HepG2 (cell line): ENCODE measurements around the gene NSMCE4A. TPM values are rescaled to one million over a fixed set of nuclear protein-coding genes. Genes with fewer than 3 reads are reported as not detected.

Experiments used
- ATF7 ChIP-seq, 2 experiments: fragments of 450-650 bp in 1 of 2; sonication (generic) in 1 of 2; formaldehyde crosslinking in 1 of 2; IDR thresholded peaks; 2 replicates each; pipeline versions ENCODE4 v1.4.0 to v1.6.1; 2016 to 2020; ENCODE audit warnings: antibody characterized with exemption in 1 of 2, mild to moderate bottlenecking in 1 of 2, missing genetic modification reagents in 1 of 2
- BORCS8-MEF2B ChIP-seq: sonication (generic); formaldehyde crosslinking; IDR thresholded peaks from 2 replicates; pipeline ENCODE4 v1.8.0; 2022; ENCODE audit warnings: mild to moderate bottlenecking, missing genetic modification reagents
- GATAD2A ChIP-seq: IDR thresholded peaks from 2 replicates; pipeline ENCODE4 v1.6.1; 2016
- MBD4 ChIP-seq: IDR thresholded peaks from 2 replicates; pipeline ENCODE4 v1.6.1; 2012; ENCODE audit warnings: low read length, inconsistent platforms, borderline replicate concordance
- MTA1 ChIP-seq: sonication (generic); formaldehyde crosslinking; IDR thresholded peaks from 2 replicates; pipeline ENCODE4 v1.4.0; 2020; ENCODE audit warnings: missing genetic modification reagents, mild to moderate bottlenecking, borderline replicate concordance
- PRMT3 ChIP-seq: sonication (generic); formaldehyde crosslinking; IDR thresholded peaks from 2 replicates; pipeline ENCODE4 v1.8.1; 2022; ENCODE audit warnings: low read depth, mild to moderate bottlenecking, moderate library complexity, missing genetic modification reagents, borderline replicate concordance
- RBFOX2 ChIP-seq: fragments of 200-400 bp; formaldehyde crosslinking; IDR thresholded peaks from 2 replicates; pipeline ENCODE4 v1.6.1; 2017; ENCODE audit warnings: low read depth, mild to moderate bottlenecking, low read length
- SALL2 ChIP-seq: sonication (generic); formaldehyde crosslinking; IDR thresholded peaks from 2 replicates; pipeline ENCODE4 v1.8.1; 2023; ENCODE audit warnings: mild to moderate bottlenecking, missing genetic modification reagents, inconsistent platforms
- SAP130 ChIP-seq: IDR thresholded peaks from 2 replicates; pipeline ENCODE4 v1.6.1; 2016; ENCODE audit warnings: low read depth
- SMC3 ChIP-seq: IDR thresholded peaks from 2 replicates; pipeline ENCODE4 v1.6.1; 2011; ENCODE audit warnings: low read length, improper control_type of control experiment
- XRCC5 ChIP-seq: fragments of 200-400 bp; formaldehyde crosslinking; optimal IDR thresholded peaks from 2 replicates; pipeline ENCODE3; 2017; ENCODE audit warnings: mild to moderate bottlenecking, low read length
- ZNF160 ChIP-seq: sonication (generic); formaldehyde crosslinking; IDR thresholded peaks from 2 replicates; pipeline ENCODE4 v1.8.0; 2022; ENCODE audit warnings: mild to moderate bottlenecking, inconsistent platforms, missing genetic modification reagents
- ZNF225 ChIP-seq: sonication (generic); formaldehyde crosslinking; IDR thresholded peaks from 2 replicates; pipeline ENCODE4 v1.4.0; 2020; ENCODE audit warnings: mild to moderate bottlenecking, missing genetic modification reagents
- ZNF263 ChIP-seq: sonication (generic); formaldehyde crosslinking; IDR thresholded peaks from 2 replicates; pipeline ENCODE4 v1.4.0; 2020; ENCODE audit warnings: missing genetic modification reagents
- ZNF264 ChIP-seq: sonication (generic); formaldehyde crosslinking; IDR thresholded peaks from 2 replicates; pipeline ENCODE4 v1.4.0; 2020; ENCODE audit warnings: missing genetic modification reagents
- ZNF44 ChIP-seq: sonication (generic); formaldehyde crosslinking; IDR thresholded peaks from 2 replicates; pipeline ENCODE4 v1.5.1; 2020; ENCODE audit warnings: mild to moderate bottlenecking, missing genetic modification reagents
- ZNF629 ChIP-seq: sonication (generic); formaldehyde crosslinking; conservative IDR thresholded peaks from 2 replicates; pipeline ENCODE4 v1.5.0; 2020; ENCODE audit warnings: missing genetic modification reagents
- ZNF644 ChIP-seq: IDR thresholded peaks from 2 replicates; pipeline ENCODE4 v1.6.1; 2016; ENCODE audit warnings: low read depth
- polyA plus RNA-seq, 8 experiments: library from polyadenylated mRNA; depleted of rRNA in 3 of 8; stranded (reverse) in 7 of 8; unstranded in 1 of 8; fragments of >200 nt; fragmentation: Illumina TruSeq in 4 of 8; extraction: Trizol in 4 of 8; gene quantifications; 2 replicates each; pipeline versions ENCODE4 v1.2.1 to v1.2.3, GENCODE V29; 2011 to 2016; ENCODE audit warnings: low read depth in 4 of 8, missing spikeins in 1 of 8, mixed read lengths in 1 of 8; ENCODE audit not compliant: insufficient read depth in 1 of 8
- total RNA-seq, 5 experiments: library from RNA; depleted of rRNA; stranded (reverse); fragments of >200 nt; fragmentation: Illumina TruSeq; extraction: Trizol; gene quantifications; 2 replicates each; pipeline ENCODE4 v1.2.3, GENCODE V29; 2016; ENCODE audit warnings: low read depth in 1 of 5
- TF ChIP-seq, protein P1 (sequence below): sonication (generic); formaldehyde crosslinking; IDR thresholded peaks from 2 replicates; pipeline ENCODE4 v1.4.0; 2020; ENCODE audit warnings: missing genetic modification reagents
- TF ChIP-seq, protein P2 (sequence below): sonication (generic); formaldehyde crosslinking; conservative IDR thresholded peaks from 2 replicates; pipeline ENCODE4 v1.8.1; 2023; ENCODE audit warnings: missing genetic modification reagents
- TF ChIP-seq, protein P3 (sequence below): sonication (generic); formaldehyde crosslinking; IDR thresholded peaks from 2 replicates; pipeline ENCODE4 v1.9.0; 2022; ENCODE audit warnings: missing genetic modification reagents, mild to moderate bottlenecking, borderline replicate concordance
- TF ChIP-seq, protein P4 (sequence below): sonication (generic); formaldehyde crosslinking; IDR thresholded peaks from 2 replicates; pipeline ENCODE4 v1.4.0; 2020; ENCODE audit warnings: missing genetic modification reagents
- TF ChIP-seq, protein P5 (sequence below): sonication (generic); formaldehyde crosslinking; IDR thresholded peaks from 2 replicates; pipeline ENCODE4 v1.8.1; 2023; ENCODE audit warnings: mild to moderate bottlenecking, moderate library complexity, missing genetic modification reagents

NSMCE4A gene
- total and polyA plus RNA-seq, 2 of the 13 experiments (the other 11 are each of a cell fraction or from before 2014, with no cell fraction given): 61.1 to 91.6 TPM

DNA sequence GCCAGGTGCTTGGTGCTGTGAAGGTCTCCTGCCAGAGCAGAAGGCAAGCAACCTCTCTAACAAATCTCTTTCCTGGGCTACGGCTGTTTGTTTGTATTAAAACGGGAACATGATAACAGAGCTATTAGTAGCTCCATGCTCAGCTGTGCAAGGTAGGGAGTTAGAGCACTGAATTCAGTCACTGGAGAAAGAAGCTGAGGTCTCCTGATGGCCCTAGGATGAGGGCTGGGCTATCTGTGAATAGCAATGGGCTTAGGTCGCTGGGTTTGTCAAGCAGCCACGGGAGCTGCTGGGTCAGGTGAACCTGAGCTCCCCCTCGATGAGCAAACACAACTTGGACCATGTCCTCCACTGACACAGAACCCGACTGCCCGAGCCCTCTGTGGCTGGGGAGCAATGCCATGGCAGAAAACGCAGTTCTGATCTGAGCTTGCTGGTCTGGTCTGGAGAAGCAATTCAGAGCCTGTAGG, 38.3 kb upstream of the NSMCE4A start (continued):
- TF ChIP-seq, protein P1, sequence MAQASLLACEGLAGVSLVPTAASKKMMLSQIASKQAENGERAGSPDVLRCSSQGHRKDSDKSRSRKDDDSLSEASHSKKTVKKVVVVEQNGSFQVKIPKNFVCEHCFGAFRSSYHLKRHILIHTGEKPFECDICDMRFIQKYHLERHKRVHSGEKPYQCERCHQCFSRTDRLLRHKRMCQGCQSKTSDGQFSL (CRISPR knock-in tag): peak; percentile 78; the same call in 1 of the 2 replicates
- 0 out of 2 replicates have a peak, but pooled peaks have one; percentile 24 for TF ChIP-seq GATAD2A (CRISPR knock-in tag)
- 0 out of 2 replicates have a peak, but pooled peaks have one; percentile 28 for TF ChIP-seq SAP130 (CRISPR knock-in tag)
- TF ChIP-seq ZNF160: no peak
- TF ChIP-seq SMC3: no peak
- peak; percentile 31; the same call in 1 of the 2 replicates for TF ChIP-seq BORCS8-MEF2B
- TF ChIP-seq ZNF629 (CRISPR knock-in tag): peak; percentile 60; the same call in 1 of the 2 replicates
- TF ChIP-seq ZNF44 (CRISPR knock-in tag): no peak
- 0 out of 2 replicates have a peak, but pooled peaks have one; percentile 16 for TF ChIP-seq ZNF264 (CRISPR knock-in tag)
- TF ChIP-seq, protein P2, sequence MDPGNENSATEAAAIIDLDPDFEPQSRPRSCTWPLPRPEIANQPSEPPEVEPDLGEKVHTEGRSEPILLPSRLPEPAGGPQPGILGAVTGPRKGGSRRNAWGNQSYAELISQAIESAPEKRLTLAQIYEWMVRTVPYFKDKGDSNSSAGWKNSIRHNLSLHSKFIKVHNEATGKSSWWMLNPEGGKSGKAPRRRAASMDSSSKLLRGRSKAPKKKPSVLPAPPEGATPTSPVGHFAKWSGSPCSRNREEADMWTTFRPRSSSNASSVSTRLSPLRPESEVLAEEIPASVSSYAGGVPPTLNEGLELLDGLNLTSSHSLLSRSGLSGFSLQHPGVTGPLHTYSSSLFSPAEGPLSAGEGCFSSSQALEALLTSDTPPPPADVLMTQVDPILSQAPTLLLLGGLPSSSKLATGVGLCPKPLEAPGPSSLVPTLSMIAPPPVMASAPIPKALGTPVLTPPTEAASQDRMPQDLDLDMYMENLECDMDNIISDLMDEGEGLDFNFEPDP (CRISPR knock-in tag): no peak
- TF ChIP-seq, protein P3, sequence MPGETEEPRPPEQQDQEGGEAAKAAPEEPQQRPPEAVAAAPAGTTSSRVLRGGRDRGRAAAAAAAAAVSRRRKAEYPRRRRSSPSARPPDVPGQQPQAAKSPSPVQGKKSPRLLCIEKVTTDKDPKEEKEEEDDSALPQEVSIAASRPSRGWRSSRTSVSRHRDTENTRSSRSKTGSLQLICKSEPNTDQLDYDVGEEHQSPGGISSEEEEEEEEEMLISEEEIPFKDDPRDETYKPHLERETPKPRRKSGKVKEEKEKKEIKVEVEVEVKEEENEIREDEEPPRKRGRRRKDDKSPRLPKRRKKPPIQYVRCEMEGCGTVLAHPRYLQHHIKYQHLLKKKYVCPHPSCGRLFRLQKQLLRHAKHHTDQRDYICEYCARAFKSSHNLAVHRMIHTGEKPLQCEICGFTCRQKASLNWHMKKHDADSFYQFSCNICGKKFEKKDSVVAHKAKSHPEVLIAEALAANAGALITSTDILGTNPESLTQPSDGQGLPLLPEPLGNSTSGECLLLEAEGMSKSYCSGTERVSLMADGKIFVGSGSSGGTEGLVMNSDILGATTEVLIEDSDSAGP (CRISPR knock-in tag): peak; percentile 50; the same call in 1 of the 2 replicates
- TF ChIP-seq, protein P4, sequence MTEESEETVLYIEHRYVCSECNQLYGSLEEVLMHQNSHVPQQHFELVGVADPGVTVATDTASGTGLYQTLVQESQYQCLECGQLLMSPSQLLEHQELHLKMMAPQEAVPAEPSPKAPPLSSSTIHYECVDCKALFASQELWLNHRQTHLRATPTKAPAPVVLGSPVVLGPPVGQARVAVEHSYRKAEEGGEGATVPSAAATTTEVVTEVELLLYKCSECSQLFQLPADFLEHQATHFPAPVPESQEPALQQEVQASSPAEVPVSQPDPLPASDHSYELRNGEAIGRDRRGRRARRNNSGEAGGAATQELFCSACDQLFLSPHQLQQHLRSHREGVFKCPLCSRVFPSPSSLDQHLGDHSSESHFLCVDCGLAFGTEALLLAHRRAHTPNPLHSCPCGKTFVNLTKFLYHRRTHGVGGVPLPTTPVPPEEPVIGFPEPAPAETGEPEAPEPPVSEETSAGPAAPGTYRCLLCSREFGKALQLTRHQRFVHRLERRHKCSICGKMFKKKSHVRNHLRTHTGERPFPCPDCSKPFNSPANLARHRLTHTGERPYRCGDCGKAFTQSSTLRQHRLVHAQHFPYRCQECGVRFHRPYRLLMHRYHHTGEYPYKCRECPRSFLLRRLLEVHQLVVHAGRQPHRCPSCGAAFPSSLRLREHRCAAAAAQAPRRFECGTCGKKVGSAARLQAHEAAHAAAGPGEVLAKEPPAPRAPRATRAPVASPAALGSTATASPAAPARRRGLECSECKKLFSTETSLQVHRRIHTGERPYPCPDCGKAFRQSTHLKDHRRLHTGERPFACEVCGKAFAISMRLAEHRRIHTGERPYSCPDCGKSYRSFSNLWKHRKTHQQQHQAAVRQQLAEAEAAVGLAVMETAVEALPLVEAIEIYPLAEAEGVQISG (CRISPR knock-in tag): peak; percentile 65
- 0 out of 2 replicates have a peak, but pooled peaks have one; percentile 41 for TF ChIP-seq SALL2 (CRISPR knock-in tag)
- peak; percentile 15 for TF ChIP-seq XRCC5
- no peak for TF ChIP-seq ZNF263 (CRISPR knock-in tag)
- peak; percentile 43; the same call in 1 of the 2 replicates for TF ChIP-seq MTA1 (CRISPR knock-in tag)
- no peak; the same call in 1 of the 2 replicates for TF ChIP-seq ZNF644 (CRISPR knock-in tag)
- no peak for TF ChIP-seq ATF7 (IDR thresholded peaks at IDR 0.05)
- no peak for TF ChIP-seq ATF7 (CRISPR knock-in tag; IDR thresholded peaks at IDR 0.05)
- no peak for TF ChIP-seq ZNF225
- no peak for TF ChIP-seq RBFOX2
- TF ChIP-seq PRMT3: no peak
- no peak for TF ChIP-seq MBD4
- TF ChIP-seq, protein P5, sequence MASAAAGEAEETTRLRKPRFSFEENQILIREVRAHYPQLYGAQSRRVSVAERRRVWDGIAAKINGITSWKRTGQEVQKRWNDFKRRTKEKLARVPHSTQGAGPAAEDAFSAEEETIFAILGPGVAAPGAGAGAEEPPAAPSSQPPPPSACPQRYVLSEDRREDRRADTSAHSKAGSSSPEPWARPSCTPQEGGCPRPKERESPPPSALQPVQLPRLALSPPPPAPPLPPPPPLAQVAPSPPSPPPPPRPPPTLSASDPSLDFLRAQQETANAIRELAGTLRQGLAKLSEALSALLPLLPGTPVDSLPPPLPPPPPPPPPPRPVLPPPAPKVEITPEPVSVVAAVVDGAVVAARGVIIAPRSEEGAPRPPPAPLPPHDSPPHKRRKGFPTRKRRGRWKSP (CRISPR knock-in tag): no peak
